Bone marrow (tissue), 2 donors: ENCODE results near the gene IL36G.

Experiments
- DNase-seq, 2 donors: peaks; one replicate each; lab custom pipeline; 2025; lab: John Stamatoyannopoulos, UW

IL36G gene

GRCh38 chr2:113018509-113018908, 40.7 kb downstream of the IL36G start:
- DNase-seq = no peak

- DNase-seq = no peak
Measured at GRCh38 chr2:113021312-113021711, 43.5 kb downstream of the IL36G start.

- DNase-seq = no peak
Measured at GRCh38 chr2:113024764-113025163, 47.0 kb downstream of the IL36G start.

GRCh38 chr2:113025737-113026136, 47.9 kb downstream of the IL36G start:
- no peak for DNase-seq

- no peak for DNase-seq
Measured at GRCh38 chr2:113027691-113028090, 49.9 kb downstream of the IL36G start.

GRCh38 chr2:113028112-113028511, 50.3 kb downstream of the IL36G start:
- DNase-seq = no peak

GRCh38 chr2:113032737-113033136, 54.9 kb downstream of the IL36G start:
- DNase-seq = no peak

GRCh38 chr2:113034016-113034415, 56.2 kb downstream of the IL36G start:
- no peak for DNase-seq
